Measurements from ENCODE around the gene BBIP1. TPM values are rescaled to one million over a fixed set of nuclear protein-coding genes. Genes with fewer than 3 reads are reported as not detected.

Gene BBIP1
- total and polyA plus RNA-seq, 9 of the 15 experiments (the other 6 are each of a cell fraction or from before 2014, with no cell fraction given): 5.2 to 31.0 (median 19.4) TPM

DNA sequence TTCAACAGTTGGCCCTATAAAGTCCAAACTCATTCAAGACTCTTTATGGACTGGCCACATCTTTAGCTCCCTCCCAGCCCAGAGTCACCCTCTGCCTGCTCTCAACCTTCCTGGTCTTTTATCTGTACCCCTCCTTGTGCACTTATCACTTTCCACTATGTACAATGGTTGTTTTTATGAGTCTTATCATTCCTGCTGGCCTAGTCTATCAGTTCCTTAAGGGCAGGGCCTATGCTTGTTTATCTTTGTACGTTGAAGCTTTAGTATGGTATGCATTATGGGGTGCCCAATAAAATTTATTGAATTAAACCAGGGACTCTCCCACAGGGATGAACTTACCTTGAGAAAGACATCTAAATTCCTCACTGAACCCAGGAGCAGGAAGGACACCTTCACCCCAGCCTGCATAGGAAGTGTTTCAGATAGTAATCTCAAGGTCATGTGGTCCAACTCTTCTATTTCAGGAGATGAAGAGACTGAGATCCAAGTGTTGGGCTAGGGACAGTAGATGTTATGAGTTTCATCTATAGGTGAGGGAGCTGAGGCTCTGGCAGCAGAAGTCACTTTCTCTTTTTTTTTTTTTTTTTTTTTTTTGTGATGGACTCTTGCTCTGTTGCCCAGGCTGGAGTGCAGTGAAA is 60.6 kb downstream of the BBIP1 start (continued):
- TF ChIP-seq RAD21 (CRISPR knock-in tag; conservative IDR thresholded peaks at IDR 0.05 in 1 of 2, IDR thresholded peaks at IDR 0.05 in 1 of 2) (0 out of 4 replicates have a peak, but pooled peaks of 1 of the 2 experiments have one; percentile 3), HMGN3 (IDR thresholded peaks at IDR 0.05; ENCODE audit: borderline replicate concordance, extremely low read depth, insufficient read length, low read depth, low read length) (peak; percentile 48), CBX3 (IDR thresholded peaks at IDR 0.05; ENCODE audit: borderline replicate concordance in 1 of 2, low read length in 2 of 2) (0 out of 3 replicates have a peak, but pooled peaks of 1 of the 2 experiments have one; percentile 16), POLR2H (tag; IDR thresholded peaks at IDR 0.05; ENCODE audit: low read depth) (no peak), ARID4B (CRISPR knock-in tag; IDR thresholded peaks at IDR 0.05) (no peak), MIER1 (IDR thresholded peaks at IDR 0.05; ENCODE audit: low read depth) (no peak), MAFK (IDR thresholded peaks at IDR 0.05; ENCODE audit: low read length) (no peak), YBX1 (IDR thresholded peaks at IDR 0.05) (no peak), EP300 (IDR thresholded peaks at IDR 0.05; ENCODE audit: low read length) (peak; percentile 90), KDM1A (IDR thresholded peaks at IDR 0.05) (peak; percentile 76 to 84), SUPT5H (IDR thresholded peaks at IDR 0.05) (no peak), ZFP36 (IDR thresholded peaks at IDR 0.05; ENCODE audit: low read depth, low read length, partially characterized antibody) (no peak), USF2 (CRISPR knock-in tag; IDR thresholded peaks at IDR 0.05) (no peak; the same call in 1 of the 2 replicates), TAF15 (IDR thresholded peaks at IDR 0.05; ENCODE audit: low read depth, low read length) (no peak), ESRRA (IDR thresholded peaks at IDR 0.05; ENCODE audit: borderline replicate concordance, low read depth) (peak; percentile 54; the same call in 1 of the 2 replicates)
- TF ChIP-seq, protein P1, sequence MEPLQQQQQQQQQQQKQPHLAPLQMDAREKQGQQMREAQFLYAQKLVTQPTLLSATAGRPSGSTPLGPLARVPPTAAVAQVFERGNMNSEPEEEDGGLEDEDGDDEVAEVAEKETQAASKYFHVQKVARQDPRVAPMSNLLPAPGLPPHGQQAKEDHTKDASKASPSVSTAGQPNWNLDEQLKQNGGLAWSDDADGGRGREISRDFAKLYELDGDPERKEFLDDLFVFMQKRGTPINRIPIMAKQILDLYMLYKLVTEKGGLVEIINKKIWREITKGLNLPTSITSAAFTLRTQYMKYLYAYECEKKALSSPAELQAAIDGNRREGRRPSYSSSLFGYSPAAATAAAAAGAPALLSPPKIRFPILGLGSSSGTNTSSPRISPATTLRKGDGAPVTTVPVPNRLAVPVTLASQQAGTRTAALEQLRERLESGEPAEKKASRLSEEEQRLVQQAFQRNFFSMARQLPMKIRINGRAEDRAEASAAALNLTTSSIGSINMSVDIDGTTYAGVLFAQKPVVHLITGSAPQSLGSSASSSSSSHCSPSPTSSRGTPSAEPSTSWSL (CRISPR knock-in tag; IDR thresholded peaks at IDR 0.05; ENCODE audit: borderline replicate concordance): no peak
- TF ChIP-seq, protein P2, sequence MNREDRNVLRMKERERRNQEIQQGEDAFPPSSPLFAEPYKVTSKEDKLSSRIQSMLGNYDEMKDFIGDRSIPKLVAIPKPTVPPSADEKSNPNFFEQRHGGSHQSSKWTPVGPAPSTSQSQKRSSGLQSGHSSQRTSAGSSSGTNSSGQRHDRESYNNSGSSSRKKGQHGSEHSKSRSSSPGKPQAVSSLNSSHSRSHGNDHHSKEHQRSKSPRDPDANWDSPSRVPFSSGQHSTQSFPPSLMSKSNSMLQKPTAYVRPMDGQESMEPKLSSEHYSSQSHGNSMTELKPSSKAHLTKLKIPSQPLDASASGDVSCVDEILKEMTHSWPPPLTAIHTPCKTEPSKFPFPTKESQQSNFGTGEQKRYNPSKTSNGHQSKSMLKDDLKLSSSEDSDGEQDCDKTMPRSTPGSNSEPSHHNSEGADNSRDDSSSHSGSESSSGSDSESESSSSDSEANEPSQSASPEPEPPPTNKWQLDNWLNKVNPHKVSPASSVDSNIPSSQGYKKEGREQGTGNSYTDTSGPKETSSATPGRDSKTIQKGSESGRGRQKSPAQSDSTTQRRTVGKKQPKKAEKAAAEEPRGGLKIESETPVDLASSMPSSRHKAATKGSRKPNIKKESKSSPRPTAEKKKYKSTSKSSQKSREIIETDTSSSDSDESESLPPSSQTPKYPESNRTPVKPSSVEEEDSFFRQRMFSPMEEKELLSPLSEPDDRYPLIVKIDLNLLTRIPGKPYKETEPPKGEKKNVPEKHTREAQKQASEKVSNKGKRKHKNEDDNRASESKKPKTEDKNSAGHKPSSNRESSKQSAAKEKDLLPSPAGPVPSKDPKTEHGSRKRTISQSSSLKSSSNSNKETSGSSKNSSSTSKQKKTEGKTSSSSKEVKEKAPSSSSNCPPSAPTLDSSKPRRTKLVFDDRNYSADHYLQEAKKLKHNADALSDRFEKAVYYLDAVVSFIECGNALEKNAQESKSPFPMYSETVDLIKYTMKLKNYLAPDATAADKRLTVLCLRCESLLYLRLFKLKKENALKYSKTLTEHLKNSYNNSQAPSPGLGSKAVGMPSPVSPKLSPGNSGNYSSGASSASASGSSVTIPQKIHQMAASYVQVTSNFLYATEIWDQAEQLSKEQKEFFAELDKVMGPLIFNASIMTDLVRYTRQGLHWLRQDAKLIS (CRISPR knock-in tag; IDR thresholded peaks at IDR 0.05): no peak

Data from K562 (cell line).